Posterior cingulate gyrus (tissue), 11 donors: ENCODE measurements around the gene TMOD3.
A peak's percentile ranks its signal among the peaks of the same experiment; 100 is the strongest.
"Not testable (repeated sequence)": the region's sequence is repeated elsewhere in the genome, so short reads cannot be mapped to it uniquely, and the experiment has no call there.

Experiments
- DNase-seq, 10 donors: peaks; one replicate each; pipeline versions ENCODE4 v3.0.0 to v3.0.0-alpha.2; 2020 to 2021; ENCODE audit warnings: mixed read lengths in 3 of 10
- intact Hi-C: fragments of 100-400 bp; cut with DNase I; formaldehyde crosslinking; loops from one replicate; pipeline ENCODE4 v1.15.1; 2023

Gene TMOD3

GRCh38 chr15:51829376-51830275 is at the start of gene TMOD3:
Gene TMOD3, plus strand, starts transcription at chr15:51829653. Its CDS starts 33,232 bp downstream, at chr15:51862885.
- DNase-seq: peak; percentile 85 to 99 (median 94)
- intact Hi-C loops: no loop called here

DNA sequence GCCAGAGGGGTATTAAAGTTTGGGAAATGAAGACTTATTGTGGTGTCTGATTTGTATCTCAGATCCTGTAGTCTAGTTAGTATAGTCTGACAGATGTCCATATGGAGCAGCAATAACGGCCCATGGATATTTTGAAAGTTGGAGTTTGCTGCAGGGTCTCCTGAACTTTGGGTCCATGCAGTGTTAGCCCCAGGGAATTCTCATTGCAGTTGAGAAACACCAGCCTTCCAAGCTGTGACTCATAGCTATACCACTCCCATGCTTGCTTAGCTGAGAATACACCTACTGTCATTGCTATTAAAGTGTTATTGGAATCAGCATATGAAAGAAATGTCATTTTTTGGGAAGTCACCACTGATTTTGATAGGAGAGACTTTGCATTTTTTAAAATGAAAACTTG is 48.8 kb upstream of the TMOD3 start:
- no peak for DNase-seq
- intact Hi-C loops: no loop called here

GRCh38 chr15:51781506-51781905 is 47.9 kb upstream of the TMOD3 start:
- intact Hi-C loops: no loop called here
- DNase-seq: no peak

DNA sequence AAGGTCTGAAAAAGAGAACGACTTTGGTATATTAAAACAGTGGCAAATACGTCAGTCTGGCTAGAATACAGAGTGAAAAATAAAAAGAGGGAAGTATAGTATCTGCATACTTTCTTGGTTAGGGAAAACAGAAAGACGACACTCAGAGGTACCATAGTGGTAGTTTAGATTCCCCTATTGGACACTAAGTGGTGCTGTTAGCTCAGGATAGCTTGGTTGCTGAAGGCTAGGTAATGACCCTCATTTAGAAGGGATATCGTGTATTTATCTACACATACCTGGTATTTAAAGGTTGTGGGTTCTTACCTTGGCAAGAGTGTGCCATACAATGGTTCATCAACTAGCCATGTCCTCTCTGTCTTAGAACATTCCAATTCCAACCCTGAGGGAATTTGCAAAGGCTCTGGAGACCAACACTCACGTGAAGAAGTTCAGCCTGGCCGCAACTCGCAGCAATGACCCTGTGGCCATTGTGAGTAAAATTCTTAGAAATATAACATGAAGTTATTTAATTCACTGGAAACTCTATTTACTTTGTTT is 47.0 kb upstream of the TMOD3 start:
- intact Hi-C loops: no loop called here
- no peak for DNase-seq

DNA sequence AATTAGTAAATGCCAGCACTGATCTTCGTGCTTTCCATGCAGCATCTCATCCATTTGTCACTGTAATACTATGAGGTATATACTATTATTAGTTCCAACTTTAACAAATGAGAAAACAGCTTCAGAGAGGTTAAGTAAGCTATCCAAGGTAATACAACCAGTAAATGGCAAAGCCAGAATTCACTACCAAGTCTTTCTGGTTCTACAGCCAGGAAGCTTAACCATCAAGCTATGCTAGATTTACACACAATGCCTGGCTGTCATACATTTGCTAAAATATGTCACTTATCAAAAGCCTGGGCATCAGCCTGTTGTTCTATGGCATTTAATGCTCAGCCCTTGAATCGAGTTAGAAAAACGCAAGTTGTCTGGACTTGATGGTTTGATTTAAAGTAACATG is 45.5 kb upstream of the TMOD3 start:
- DNase-seq: no peak
- intact Hi-C loops: no loop called here

- peak in 1 of 10 donors; percentile 73 for DNase-seq
- intact Hi-C loops: not testable (repeated sequence)
These were observed 42.3 kb upstream of the TMOD3 start for GRCh38 chr15:51787130-51787529.

- intact Hi-C loops, DNase-seq: not testable (repeated sequence)
These were observed 37.0 kb upstream of the TMOD3 start for GRCh38 chr15:51792474-51792873.

GRCh38 chr15:51793521-51794305 is 35.7 kb upstream of the TMOD3 start:
- peak in 5 of 10 donors; percentile 27 to 84 (median 29) for DNase-seq
- intact Hi-C loops: no loop called here

GRCh38 chr15:51796847-51797401 is 32.5 kb upstream of the TMOD3 start:
- intact Hi-C loops: no loop called here
- DNase-seq: no peak

DNA sequence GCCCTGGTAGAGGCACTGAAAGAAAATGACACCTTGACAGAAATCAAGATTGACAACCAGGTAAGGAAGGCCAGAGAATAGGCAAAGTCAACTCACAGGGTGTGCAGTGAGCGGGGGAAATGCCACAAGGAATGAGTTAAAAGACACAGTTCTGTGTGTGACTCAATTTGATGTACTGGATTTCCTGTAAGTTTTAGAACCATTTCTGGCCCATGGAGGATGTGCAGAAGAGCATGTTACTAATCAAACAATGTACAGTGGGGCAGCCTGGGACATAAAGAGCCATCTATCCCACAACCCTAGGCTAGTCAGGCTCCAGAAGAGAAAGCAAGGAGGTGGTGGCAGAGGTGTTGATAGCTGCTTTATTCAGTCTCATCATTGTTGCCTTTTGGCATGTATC is 31.2 kb upstream of the TMOD3 start:
- DNase-seq: no peak
- intact Hi-C loops: no loop called here

DNA sequence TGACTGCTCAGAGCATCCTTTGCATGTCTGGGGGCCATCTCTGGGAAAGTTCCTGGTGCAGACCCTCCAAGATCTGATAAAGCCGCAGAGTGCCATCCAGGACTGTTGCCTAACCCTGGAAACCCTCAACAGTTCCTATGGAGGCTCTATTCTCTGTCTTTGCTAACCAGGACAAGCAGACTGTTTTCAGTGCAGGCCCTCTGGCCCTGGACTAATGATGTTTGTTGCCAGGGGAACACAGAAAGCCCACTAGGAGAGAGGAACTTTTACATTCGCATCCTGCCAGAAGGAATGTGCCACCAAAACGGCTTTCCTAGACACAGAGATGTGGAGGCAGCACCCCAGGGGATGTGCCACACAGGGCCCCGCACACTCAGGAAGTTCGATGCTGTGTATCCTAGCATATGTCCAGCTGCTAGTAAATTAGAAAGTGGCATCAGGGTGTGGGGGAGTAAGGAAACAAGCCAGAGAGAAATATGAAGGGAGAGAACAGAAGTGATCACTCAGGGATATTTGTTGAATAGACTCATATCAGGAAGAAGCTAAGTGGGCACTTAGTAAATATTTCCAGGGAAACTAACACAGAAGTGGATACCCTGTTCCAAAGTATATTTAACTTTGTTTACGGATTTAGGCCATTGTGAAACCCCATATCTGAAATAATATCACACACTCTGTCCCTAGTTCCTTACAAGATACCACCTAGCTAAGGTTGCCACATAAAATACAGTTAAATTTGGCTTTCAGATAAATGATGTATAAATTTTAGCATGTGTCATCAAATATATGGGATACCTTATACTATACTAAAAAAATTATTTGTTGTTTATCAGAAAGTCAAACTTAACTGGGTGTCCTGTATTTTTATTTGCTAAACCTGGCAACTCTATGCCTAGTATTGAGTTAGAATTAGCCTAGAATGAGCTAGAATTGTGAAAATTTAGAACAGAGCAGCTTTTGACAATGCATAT is 29.9 kb upstream of the TMOD3 start:
- intact Hi-C loops: no loop called here
- DNase-seq: no peak

GRCh38 chr15:51801391-51801835 is 28.0 kb upstream of the TMOD3 start:
- DNase-seq: peak in 8 of 10 donors; percentile 17 to 80 (median 38)
- intact Hi-C loops: no loop called here

DNA sequence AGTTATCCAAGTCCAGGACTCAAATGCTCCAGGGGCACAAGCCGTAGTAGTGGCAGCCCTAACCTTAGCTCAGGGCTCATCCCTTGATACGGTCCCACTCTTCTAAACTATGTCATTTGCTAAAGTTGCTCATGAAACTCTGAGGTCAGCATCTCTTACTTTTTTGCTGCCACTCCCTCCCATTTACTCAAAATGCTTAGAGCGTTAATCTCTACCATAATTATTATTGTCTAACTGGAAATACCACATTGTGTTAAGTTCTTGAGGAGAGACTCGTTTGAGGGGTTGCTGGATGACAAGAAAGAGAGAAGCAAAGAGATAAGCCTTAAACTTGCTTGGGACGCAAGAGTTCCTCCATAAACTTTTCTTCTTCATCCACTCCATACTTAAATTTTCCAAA is 26.9 kb upstream of the TMOD3 start:
- DNase-seq: no peak
- intact Hi-C loops: no loop called here

- intact Hi-C loops: no loop called here
- DNase-seq: no peak
These were observed 25.5 kb upstream of the TMOD3 start for GRCh38 chr15:51803965-51804364.

GRCh38 chr15:51806123-51806522 is 23.3 kb upstream of the TMOD3 start:
- intact Hi-C loops: no loop called here

GRCh38 chr15:51809457-51809856 is 20.0 kb upstream of the TMOD3 start:
- intact Hi-C loops: no loop called here
- DNase-seq: no peak

More at GRCh38 chr15:51806123-51806522, 23.3 kb upstream of the TMOD3 start:
- no peak for DNase-seq

DNA sequence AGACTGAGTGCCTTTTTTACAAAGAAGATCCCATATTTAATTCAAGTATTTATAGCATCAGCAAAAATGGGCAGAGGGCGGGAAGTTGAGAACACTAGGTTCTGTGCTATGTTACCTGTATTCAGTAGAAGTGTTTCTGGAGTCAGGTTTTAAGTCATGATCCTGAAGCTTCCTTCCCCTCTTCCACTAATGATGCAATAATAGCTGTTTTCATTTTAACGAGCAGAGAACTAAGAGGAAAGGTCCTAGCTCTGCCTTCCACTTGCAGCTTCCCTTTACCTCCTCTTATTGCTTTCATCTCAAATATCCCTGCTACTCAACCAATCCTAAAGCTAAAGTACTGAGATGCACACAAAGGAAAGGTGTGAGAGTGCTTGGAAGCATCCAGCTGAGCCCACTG is 16.9 kb upstream of the TMOD3 start:
- intact Hi-C loops: no loop called here
- no peak for DNase-seq

DNA sequence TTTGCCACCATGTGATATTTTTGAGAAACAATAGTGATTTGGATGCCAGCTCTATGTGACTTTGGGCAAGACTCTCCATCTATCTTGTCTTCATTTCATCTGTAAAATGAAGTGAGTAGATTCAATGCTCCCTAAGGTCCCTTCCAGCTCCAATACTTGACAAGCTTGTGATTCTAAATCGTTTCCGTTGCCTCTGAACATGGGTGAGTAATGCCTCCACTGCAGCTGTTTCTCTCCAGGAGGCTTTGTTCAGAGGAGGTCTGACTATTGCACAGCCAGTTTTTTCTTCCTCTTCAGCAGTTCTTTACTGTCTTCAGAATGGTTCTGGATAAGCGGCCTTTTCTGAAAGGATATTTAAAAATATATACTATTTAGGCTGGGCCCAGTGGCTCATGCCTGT is 14.8 kb upstream of the TMOD3 start:
- intact Hi-C loops: no loop called here
- DNase-seq: no peak

- intact Hi-C loops: no loop called here
- DNase-seq: no peak
These were observed 12.8 kb upstream of the TMOD3 start for GRCh38 chr15:51816611-51817010.

DNA sequence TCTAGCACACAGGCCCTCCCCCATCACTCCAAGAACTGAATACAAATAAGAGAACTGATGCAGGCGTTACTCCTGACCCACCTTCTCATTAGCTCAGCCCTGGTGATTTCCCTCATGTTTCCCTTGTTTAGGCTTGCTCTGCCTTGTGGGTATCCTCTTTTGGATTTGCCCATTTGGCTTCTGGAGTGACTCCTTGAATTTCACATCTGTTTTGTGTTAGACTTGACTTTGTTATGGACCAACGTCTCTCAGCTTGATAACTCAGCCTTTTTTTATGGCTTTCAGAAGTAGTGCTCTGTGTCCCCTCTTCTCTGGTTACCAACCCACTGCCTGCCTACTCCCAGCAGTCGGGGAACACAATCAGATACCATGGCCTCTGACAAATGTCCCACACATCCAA is 11.3 kb upstream of the TMOD3 start:
- no peak for DNase-seq
- intact Hi-C loops: no loop called here
